GM12892 (cell line): ENCODE measurements around the gene SDR42E2.
"Not testable (repeated sequence)": the region's sequence is repeated elsewhere in the genome, so short reads cannot be mapped to it uniquely, and the experiment has no call there.

Experiments used
- DNase-seq: peaks from one replicate; pipeline ENCODE4 v3.0.0; 2011; ENCODE audit not compliant: insufficient read length
- FAIRE-seq: peaks from 2 replicates; lab custom pipeline; 2011; peaks lifted over from hg19 to GRCh38; lab: Jason Lieb, UNC
- POLR2A ChIP-seq: IDR thresholded peaks from 2 replicates; pipeline ENCODE4 v1.6.1; 2011; ENCODE audit warnings: low read depth, low read length, control low read depth
- POLR2AphosphoS5 ChIP-seq: IDR thresholded peaks from 2 replicates; pipeline ENCODE4 v1.6.1; 2011; ENCODE audit warnings: low read depth, low read length, control low read depth
- TAF1 ChIP-seq: IDR thresholded peaks from 2 replicates; pipeline ENCODE4 v1.6.1; 2011; ENCODE audit warnings: low read depth, mild to moderate bottlenecking, control low read depth, low read length, borderline replicate concordance

The SDR42E2 gene

GRCh38 chr16:22164482-22164881 is 2.2 kb downstream of the SDR42E2 start:
- no peak for TF ChIP-seq POLR2AphosphoS5
- no peak for TF ChIP-seq POLR2A
- no peak for TF ChIP-seq TAF1
- no peak for DNase-seq
- FAIRE-seq, result no peak

GRCh38 chr16:22165508-22166285 is 3.4 kb downstream of the SDR42E2 start:
- TF ChIP-seq POLR2A (no peak), TAF1 (no peak), POLR2AphosphoS5 (no peak)
- DNase-seq (no peak), FAIRE-seq (no peak)

GRCh38 chr16:22171953-22172352 is 9.6 kb downstream of the SDR42E2 start:
- TF ChIP-seq POLR2AphosphoS5 (no peak), POLR2A (no peak)
- DNase-seq, result no peak
- no peak for FAIRE-seq

- DNase-seq, FAIRE-seq: not testable (repeated sequence)
Measured at GRCh38 chr16:22172642-22173041, 10.3 kb downstream of the SDR42E2 start.

- DNase-seq (no peak), FAIRE-seq (no peak)
- no peak for TF ChIP-seq POLR2A
- no peak for TF ChIP-seq TAF1
- TF ChIP-seq POLR2AphosphoS5, result no peak
Measured at GRCh38 chr16:22174642-22175041, 12.3 kb downstream of the SDR42E2 start.

- TF ChIP-seq POLR2A, result no peak
- TF ChIP-seq TAF1, result no peak
- TF ChIP-seq POLR2AphosphoS5, result no peak
- no peak for FAIRE-seq
- DNase-seq, result no peak
Measured at GRCh38 chr16:22177968-22178930, 15.9 kb downstream of the SDR42E2 start.

- no peak for TF ChIP-seq POLR2AphosphoS5
- TF ChIP-seq TAF1, result no peak
- no peak for TF ChIP-seq POLR2A
- FAIRE-seq, result no peak
Measured at GRCh38 chr16:22181426-22181825, 19.1 kb downstream of the SDR42E2 start.

GRCh38 chr16:22181843-22182242 is 19.5 kb downstream of the SDR42E2 start:
- FAIRE-seq (no peak), DNase-seq (no peak)
- no peak for TF ChIP-seq TAF1
- no peak for TF ChIP-seq POLR2A

More at GRCh38 chr16:22181426-22181825, 19.1 kb downstream of the SDR42E2 start:
- no peak for DNase-seq

- DNase-seq (no peak), FAIRE-seq (no peak)
- TF ChIP-seq POLR2A (no peak), TAF1 (no peak), POLR2AphosphoS5 (no peak)
Measured at GRCh38 chr16:22183335-22183734, 21.0 kb downstream of the SDR42E2 start.

GRCh38 chr16:22183901-22184614 is 21.8 kb downstream of the SDR42E2 start:
- no peak for DNase-seq
- no peak for FAIRE-seq
- TF ChIP-seq TAF1 (no peak), POLR2A (no peak), POLR2AphosphoS5 (no peak)

- TF ChIP-seq POLR2A (no peak), TAF1 (no peak), POLR2AphosphoS5 (no peak)
- DNase-seq, result no peak
- no peak for FAIRE-seq
Measured at GRCh38 chr16:22184615-22184968, 22.3 kb downstream of the SDR42E2 start.

- TF ChIP-seq POLR2A (no peak), TAF1 (no peak), POLR2AphosphoS5 (no peak)
- FAIRE-seq (no peak), DNase-seq (no peak)
Measured at GRCh38 chr16:22186517-22186916, 24.2 kb downstream of the SDR42E2 start.
